Stimulated activated CD8-positive, alpha-beta memory T cell treated with anti-CD3 and anti-CD28 coated beads, Interleukin-2, amount 100 ng/mL, for 1 hour (primary cell): ENCODE results near the gene PTPRG.

Experiments used
- DNase-seq, 2 donors: peaks; one replicate each; pipeline ENCODE4 v3.0.0-alpha.2; 2020; ENCODE audit warnings: low read depth in 2 of 2

PTPRG gene

DNA sequence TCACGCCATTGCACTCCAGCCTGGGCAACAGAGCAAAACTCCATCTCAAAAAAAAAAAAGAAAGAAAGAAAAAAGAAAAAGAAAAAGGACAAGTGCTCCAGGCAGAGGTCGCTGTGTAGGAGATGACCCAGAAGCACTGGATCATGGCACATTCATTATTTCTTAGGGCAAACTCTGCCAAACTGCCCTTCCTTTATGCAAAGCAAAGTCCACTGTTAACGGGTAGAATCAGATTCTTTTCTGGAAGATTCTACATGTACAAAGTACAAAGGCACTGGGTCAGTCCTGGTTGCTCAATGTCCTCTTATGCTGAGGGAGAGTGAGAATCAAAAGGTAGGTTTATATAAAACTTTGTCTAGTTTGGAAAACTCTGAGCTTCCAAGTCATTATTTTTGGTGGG lies 667.1 kb downstream of the PTPRG start:
- no peak for DNase-seq

DNA sequence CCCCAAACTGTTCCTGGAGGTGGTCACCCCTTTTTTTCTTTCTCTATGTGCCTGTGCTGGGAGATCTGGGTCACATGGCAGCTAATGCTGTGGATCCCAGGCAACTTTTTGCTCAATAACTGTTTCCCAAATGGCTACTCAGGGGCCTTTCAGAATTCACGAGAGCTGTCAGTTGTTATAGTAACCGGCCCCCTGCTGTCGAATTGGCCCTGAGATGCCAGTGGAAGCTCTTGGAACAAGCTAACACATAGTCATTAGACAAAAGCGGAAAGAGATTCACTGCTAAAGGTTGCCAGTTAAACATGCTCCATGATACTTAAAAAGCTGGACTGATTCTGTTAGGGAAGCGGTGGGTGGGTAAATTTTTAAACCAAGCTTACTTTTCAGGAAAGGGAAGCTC lies 667.8 kb downstream of the PTPRG start:
- DNase-seq = no peak

DNA sequence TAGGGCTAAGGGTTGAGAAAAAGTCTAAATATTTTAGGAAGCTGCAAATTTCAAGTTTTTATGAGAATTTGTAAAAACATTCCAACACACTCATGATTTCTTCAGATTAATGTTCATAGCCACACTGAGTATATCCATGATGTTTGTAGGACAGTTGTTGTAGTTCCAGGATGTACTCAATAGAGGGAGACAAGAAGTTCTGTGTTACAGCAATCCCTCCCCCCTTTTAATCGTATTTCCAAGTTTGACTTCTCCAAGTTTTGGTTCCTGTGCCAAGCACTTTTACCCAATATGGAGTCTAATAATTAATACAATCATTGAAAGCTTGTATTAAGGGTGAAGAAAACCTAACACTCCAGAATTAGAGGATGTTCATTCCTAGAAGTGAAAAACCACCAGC lies 668.5 kb downstream of the PTPRG start:
- no peak for DNase-seq

DNA sequence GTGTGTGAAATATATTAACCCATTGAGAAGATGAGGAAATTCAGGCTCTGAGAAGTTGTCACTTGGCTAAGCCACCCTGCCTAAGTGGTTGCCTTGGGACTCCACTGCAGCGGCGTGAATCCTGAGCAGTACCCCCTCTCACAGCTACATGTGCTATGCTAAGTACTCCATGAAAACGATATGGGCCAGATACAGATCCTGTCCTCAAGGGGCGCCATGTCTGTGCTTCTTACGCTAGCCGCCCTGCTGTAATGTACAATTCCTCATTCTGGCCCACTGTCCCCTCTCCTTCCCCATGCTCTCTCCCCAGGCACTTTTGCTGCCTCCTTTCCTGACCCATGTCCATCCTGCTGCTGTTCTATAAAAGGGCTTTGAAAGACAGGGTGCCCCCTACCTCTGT lies 671.7 kb downstream of the PTPRG start:
- no peak for DNase-seq

DNA sequence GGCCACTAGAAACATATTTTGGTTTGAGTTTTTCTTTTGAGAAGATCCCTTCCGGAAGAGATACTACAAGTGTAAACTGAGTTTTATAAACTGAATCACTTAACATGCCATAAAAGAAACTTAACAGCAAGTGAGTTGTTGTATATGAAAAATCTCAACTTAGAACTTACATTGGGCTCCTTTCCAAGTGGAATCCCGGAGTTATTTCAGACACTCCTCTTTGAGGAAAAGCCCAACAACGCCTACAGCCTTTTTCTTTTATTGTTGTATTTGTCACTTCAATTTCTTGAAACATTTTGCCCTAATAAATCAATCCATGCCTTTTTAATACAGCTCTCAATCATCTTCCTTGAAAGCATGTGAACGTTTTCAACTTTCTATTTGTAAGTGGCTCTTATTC lies 674.6 kb downstream of the PTPRG start:
- DNase-seq = no peak

DNA sequence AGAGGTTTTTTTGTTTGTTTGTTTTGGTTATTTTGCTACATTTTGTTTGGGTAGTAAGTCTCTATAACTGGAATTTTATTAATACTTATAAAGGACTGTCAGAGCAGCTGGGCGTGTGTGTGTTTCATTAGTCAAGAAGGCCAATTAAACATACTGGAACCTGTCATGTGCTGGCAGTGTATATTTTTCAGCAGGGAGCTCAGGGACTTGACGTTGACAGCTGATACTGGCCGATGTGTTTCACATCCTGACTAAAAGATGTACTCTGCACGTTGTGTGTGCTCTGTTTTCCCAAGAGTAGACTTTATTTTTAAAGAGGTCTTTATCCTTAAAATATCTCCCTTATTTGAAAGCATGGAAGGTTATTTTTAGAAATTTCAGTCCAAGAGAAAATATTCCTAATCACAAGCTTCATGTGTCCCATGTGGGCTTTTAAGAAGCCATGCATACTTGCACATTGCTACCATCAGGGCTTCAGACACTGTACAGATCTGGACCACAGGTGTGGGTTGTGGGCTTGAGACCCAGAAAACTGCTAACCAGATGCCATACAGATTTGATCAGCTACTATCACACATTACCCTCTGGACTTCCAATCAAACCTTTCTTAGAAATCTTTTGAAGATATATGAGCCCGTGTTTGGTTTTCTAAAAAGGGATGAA lies 676.0 kb downstream of the PTPRG start:
- no peak for DNase-seq

DNA sequence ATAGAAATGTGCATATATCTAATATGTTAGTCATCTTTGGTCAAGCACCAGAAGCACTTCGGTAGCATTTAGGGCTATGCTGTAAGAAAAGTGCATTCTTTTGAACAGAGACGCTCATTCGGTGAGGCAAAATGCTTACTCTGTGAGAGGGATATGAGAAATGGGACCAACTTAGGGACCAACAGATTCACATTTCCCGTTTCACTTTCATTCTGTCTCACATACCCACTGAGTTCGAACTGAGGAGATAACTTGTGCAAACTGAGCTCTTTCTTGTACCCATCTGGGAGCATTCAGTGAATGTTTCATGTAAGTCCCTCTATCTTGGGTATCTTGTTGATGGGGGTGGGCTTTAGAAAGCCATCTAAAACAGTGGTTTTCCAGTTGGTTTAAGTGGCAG lies 676.6 kb downstream of the PTPRG start:
- DNase-seq = no peak

DNA sequence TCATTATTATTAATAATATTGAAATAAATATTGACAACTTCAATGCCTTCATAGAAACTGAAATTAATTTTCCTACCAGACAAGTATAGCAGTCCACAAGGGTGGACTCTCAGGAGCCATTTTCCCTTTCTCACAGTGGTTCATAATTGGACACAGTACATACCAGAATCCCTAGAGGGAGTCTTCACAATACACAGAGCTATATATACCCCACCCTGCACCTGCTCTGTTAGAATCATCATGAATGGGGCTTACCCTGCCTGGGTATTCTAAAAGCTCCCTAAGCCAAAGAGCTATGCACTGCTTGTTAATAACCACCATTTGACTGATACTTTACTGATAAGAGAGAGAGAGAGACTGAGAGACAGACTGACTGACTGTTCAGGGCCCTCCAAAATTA lies 677.1 kb downstream of the PTPRG start:
- DNase-seq = no peak

DNA sequence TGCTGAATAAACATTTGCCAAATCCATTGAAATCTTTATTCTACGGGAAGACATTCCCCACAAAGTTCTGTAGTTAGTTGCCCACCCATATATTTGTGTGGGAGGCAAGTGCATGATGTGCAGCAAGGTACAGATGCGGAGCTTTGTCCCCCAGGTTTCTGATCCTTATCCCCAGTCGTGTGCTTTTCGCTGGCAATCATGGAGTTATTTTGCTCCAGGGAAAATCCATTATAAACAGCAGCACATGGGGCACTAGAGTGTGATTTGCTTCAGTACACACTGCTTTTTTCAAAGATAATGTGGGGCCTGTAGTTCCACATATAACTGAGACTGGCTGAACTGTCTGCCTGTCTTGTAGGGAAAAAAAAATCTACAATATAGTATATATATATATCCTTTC lies 679.9 kb downstream of the PTPRG start:
- no peak for DNase-seq

DNA sequence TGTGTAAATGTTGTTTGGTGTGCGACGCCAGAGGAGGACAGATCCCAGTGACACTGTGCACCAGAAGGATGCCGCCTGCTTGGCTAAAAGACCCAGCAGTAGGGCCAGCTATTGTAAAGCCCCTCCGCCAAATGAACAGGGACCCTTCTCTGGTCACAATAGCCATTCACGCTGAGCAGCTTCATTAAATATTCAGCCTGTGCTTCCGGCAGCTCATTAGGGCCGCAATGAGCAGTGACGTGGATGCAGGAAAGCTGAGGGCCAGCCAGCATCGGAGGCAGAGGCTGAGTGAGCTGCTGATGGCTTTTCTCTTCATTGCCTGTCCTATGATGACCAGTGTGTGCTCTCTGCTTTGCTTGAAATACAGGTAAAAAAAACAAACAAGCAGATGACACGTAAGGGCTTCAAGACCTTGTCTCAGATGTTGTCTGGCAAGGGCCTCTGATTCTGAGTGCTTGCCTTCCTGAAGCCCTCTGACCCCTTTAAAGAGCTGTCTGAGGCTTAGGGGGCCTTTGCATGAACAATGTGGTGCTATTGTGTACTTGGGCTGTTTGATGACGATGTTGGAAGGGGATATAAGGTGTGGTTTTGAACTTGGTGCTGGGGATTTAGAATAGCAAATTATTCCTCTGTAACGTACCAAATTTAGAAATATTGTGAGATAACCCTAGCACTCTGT lies 681.6 kb downstream of the PTPRG start:
- no peak for DNase-seq

DNA sequence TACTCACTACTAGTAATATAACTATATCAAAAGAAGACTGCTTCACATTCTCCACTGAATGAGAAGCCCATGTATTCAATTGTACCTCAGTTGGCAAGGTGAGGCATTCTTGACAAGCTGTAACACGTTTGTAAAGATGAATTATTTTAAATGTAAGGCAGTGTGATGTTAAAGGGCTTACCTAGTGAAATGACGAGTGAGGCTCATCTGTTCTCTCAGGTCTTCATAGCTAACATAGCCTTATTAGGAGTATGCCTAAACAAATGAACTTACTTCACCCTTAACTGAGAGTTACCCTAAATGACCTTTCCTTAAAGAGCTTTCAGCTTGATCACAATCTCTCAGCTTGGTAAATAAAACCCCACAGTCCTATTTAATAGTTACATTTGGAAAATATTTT lies 684.7 kb downstream of the PTPRG start:
- DNase-seq = no peak

DNA sequence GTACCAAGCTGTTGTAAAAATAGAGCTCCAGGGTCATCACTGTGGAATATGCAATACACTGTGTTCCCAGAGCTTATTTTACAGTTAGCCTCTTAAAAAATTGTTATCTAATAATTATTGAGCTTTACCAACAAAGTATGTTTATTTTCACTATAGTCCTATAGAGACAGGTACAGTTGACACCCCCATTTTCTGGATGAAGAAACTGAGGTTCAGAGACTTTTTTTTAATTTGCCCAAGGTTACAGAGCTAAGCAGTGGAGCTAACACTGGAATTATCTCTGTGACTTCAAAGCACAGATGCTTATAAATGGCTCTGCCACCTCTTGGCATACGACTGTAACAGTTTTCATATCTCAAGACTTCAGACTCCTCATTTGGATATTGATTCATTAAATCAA lies 685.6 kb downstream of the PTPRG start:
- no peak for DNase-seq

DNA sequence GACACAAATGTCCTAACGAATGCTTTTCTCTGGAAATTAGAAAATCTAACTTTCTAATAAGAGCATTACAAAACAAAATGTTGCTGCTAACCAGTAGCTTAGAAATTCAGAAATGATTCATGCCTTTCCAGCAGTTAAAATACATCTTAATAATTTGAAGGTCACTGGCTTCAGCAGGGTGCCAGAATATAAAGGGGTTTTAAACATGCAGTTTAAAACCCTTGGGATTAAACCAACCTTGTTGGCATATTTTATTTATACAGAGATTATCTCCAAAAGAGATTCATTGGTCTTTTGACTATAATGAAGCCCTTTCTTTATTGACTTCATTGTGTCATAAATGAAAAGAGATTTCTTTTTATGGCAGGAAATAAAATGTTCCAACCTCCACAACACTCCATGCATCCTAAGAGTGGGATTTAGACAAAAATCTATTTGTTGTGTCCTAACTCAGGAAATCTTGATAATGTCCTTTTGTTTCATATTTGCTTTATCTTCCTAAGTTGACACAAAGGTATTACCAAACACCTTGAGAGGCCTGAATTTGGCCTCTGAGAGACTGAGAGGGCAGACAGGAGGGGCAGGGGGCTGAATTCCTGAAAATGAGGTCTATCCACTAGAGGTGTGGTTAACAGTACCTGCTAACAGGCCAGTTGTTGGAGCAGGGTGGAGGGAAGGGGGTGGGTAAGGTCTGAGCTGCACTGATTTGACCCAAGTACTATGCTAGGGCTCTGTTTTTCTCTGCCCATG lies 687.5 kb downstream of the PTPRG start:
- no peak for DNase-seq

DNA sequence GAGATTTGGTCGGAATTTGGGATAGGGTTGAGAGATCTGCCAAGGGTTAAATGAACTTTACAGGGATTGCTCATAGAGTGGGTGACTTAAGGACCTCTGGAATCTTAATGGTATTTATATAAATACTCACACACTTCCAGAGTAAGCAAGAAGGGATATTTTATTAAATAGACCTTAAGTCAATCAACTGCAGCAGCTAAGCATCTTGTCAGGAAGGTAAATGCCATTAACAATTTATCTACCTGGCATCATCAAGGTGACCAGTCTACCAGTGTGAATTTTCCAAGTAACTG lies 688.1 kb downstream of the PTPRG start:
- DNase-seq = no peak

DNA sequence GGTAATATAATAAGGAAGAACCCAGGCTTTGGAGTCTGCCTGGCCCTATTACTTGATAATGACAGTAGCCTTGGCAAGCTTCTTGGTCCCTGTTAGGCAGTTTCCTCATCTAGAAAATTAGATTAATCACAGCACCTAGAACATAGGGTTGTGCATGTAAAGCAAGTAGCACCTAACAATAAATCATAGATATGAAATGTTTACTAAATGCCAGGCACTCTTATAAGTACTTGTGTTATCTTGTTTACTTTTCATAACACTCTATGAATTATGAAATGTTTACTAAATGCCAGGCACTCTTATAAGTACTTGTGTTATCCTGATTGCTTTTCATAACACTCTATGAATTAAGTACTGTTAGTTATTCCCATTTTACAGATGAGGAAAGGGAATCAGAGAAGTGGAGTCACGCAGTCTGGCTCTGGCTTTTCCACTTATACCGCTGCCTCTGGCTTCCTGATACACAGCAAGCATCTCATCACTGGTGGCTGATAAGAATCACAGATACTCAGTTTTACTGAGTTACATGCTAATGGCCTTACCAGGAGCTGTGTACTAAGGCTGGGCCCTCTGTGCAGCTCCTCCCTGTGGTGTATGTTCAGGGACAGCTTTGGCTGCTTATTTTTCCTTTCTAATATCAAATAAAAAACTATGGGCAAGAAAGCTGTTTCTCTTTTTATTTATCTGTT lies 688.6 kb downstream of the PTPRG start:
- no peak for DNase-seq

DNA sequence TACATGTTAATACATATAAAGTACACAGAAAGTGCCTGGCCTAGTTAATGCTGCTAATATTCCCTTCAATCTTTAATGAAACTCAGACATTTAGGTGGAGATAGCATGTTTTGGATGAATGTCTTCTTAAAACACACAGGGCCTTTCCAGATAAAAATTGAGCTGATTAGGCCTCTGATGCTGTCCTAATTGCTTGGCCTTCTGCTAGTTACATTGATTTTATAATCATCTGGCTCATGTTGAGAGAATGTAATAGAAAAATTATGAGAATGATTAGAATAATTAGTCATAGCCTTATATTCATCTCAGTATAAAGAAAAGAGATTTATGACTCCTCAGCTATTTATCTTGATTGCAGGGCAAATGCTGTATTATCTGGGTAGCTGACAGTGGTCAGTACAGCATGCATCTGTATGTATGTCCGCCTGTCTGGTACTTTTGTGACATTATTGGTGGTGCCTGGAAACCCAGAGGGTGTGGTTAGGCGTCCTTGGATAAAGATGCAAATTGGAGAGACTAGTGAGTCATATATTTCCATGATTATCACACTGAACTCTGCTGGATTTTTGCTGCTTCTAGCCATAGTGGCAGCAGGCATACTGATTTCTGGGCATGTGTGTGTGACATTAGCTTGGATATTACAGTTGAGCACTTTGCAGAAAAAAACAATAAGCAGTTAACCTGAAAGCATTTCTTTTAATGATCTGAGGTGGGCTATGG lies 691.2 kb downstream of the PTPRG start:
- no peak for DNase-seq

DNA sequence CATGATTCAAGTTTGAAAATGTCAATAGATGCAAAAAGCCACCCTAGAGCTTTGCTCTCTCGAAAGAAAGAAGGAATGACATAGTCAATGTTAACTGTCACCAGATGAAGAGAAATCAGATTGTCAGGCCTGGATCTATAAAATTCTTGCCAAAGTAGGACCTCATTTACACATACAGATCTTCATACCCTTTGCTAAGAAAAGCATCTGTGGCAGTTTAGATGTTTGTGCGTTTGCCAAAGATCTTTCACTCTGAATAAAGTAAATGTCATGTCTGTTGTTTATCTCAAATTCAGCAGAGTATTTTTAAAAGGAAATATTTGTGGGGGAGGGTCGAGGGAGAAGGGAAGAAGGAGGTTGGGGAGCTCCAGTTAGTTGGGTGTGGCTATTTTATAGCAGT lies 692.6 kb downstream of the PTPRG start:
- DNase-seq = no peak

DNA sequence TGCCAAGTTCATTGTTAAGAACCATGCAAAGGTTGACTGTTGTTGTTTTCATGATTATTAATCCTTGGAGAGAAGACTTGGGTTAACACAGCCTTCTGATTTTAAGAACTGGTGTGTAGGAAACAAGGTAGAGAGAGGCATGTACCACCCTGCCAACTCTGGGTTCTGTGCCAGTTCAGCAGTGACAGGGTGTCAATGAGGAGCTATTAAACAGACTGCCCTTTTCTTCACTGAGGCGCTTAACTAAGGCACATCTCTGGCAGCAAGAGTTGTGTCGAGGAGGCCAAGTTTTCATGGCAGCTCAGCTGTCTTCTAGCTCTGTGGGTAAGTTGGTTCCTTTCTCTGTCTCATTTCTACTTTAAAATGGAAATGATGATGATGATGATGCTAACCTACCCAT lies 694.4 kb downstream of the PTPRG start:
- DNase-seq = no peak

DNA sequence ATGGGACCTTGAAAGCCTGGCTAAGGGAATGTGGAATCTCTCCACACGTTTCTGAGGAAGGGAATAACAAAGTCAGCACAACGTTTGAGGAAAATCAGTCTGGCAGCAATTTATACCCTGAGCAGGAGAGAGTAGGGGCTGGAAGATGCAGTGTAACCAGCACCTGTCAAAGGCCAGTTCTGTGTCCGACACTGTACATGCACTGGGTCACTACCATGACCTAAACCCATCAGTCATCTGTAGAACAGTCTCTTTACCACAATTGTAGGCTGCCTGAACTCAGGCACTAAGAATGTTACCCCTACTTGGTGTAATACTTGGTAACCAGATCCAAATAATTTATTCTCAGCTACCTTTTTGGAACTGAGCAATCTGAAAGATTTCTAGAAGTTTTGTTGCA lies 698.6 kb downstream of the PTPRG start:
- DNase-seq = no peak

DNA sequence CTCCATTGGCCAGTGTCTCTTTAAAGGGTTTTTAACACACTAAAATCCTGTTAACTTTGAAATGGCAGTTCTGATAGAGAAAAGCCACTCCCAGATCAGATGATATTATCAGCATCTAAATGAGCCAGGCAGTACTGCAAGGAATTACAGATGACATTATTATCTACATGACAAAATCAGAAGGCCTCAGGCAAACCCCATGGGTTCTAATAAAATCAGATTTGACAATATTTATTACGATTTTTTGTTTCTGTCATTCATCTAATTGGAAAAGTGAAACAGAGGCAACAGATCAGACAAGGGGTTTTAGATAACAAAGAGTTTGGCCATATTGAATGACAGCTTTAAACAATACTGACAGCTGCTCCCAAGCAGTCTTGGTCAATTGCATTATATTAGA lies 699.3 kb downstream of the PTPRG start:
- no peak for DNase-seq

DNA sequence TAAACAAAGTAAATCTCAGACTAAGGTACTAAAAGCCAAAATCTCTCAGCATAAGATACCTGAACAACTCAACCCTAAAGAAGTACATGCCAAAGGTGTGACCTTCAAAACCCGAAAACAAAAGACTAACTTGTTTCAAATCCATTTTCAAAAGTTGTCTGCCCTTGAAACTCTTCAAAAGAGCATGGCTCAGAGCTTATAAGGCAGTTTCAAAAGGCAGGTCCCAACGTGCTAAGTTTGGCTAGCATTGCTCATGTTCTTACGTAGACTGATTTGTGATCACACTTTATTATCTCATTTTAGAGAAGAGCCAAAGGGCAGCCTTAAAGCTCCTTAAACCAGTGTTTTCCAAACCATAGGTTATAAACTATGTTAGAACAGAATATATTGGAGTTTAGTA lies 699.8 kb downstream of the PTPRG start:
- DNase-seq = no peak

DNA sequence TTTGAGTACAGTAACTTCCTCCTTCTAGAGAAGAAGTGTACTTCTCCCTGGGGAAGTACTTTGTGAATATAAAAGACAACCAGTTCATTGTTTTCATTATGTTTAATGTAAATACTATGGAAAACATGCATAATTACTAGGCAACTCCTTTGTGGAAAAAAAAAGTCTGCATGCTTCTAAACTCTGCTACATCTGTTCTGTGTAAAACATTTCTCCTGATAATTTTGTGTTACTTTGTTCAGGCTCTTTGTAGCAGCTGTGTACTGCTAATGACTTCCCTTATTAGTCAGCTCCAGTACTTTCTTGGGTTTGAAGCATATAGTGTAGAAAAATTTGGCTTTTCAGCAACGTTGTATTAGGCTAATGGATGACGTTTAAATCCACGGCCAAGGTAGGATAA lies 700.4 kb downstream of the PTPRG start:
- DNase-seq = no peak
